WERI-Rb-1 (cell line): ENCODE measurements around the gene CRELD1.

Experiments
- DNase-seq: peaks from one replicate; pipeline ENCODE4 v3.0.0-alpha.2; 2020
- H3K27ac ChIP-seq: fragments of 250-450 bp; sonication (Bioruptor Pico); 2 replicates; pipeline ENCODE4 v1.5.1; 2020; ENCODE audit warnings: mild to moderate bottlenecking, moderate library complexity
- H3K27me3 ChIP-seq: fragments of 250-450 bp; sonication (Bioruptor Pico); 2 replicates; pipeline ENCODE4 v1.5.1; 2021; ENCODE audit warnings: mild to moderate bottlenecking, low read depth, moderate library complexity; ENCODE audit not compliant: insufficient read depth, severe bottlenecking
- H3K36me3 ChIP-seq: fragments of 250-450 bp; sonication (Bioruptor Pico); 2 replicates; pipeline ENCODE4 v1.5.1; 2020; ENCODE audit warnings: mild to moderate bottlenecking, moderate library complexity
- H3K4me3 ChIP-seq: 2 replicates; pipeline ENCODE4 v1.5.1; 2011; ENCODE audit warnings: low read depth, mild to moderate bottlenecking, control low read depth, low read length
- H3K9me3 ChIP-seq: fragments of 250-450 bp; sonication (Bioruptor Pico); 2 replicates; pipeline ENCODE4 v1.5.1; 2021; ENCODE audit warnings: mild to moderate bottlenecking, moderate library complexity; ENCODE audit not compliant: severe bottlenecking
- TF ChIP-seq, protein P1 (sequence below): IDR thresholded peaks from 2 replicates; pipeline ENCODE4 v1.5.1; 2011; ENCODE audit warnings: low read depth, mild to moderate bottlenecking, control low read depth, inconsistent platforms, low read length

CRELD1 gene

DNA sequence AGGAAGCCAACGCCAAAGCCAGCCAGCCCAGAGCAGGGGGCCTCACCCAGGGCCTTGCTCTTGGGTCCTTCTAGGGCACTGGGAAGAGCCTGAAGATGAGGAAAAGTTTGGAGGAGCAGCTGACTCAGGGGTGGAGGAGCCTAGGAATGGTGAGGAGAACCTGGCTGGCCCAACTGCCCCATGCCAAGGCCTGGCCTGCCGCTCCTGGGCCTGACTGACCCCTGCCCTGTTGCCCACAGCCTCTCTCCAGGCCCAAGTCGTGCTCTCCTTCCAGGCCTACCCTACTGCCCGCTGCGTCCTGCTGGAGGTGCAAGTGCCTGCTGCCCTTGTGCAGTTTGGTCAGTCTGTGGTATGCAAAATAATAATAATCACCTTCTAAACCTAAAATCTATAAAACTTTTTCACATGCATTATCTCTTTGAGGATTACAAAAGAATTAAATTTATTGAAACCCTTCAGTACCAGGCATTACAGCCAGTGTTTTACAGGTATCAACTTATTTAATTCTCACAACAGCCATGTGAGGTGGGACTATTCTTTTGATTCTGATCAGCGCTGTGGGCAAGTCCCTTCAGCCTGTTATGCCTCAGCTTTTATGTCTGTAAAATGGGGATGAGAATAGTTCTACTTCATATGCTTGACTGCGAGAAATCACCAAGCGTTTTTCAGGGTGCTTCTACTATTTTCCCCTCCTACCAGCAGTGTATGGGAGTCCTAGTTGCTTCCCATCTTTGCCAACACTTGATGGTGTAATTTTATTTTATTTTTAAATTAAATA is 15.2 kb upstream of the CRELD1 start:
- H3K27me3 ChIP-seq: no peaks in the 10 kb centered on the region
- H3K36me3 ChIP-seq: no peaks in the 10 kb centered on the region
- no peak for DNase-seq
- no peaks in the 10 kb centered on the region for H3K9me3 ChIP-seq
- no peak overlapping the region for H3K4me3 ChIP-seq
- H3K27ac ChIP-seq: no peak overlapping the region
- TF ChIP-seq, protein P1, sequence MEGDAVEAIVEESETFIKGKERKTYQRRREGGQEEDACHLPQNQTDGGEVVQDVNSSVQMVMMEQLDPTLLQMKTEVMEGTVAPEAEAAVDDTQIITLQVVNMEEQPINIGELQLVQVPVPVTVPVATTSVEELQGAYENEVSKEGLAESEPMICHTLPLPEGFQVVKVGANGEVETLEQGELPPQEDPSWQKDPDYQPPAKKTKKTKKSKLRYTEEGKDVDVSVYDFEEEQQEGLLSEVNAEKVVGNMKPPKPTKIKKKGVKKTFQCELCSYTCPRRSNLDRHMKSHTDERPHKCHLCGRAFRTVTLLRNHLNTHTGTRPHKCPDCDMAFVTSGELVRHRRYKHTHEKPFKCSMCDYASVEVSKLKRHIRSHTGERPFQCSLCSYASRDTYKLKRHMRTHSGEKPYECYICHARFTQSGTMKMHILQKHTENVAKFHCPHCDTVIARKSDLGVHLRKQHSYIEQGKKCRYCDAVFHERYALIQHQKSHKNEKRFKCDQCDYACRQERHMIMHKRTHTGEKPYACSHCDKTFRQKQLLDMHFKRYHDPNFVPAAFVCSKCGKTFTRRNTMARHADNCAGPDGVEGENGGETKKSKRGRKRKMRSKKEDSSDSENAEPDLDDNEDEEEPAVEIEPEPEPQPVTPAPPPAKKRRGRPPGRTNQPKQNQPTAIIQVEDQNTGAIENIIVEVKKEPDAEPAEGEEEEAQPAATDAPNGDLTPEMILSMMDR: no peak

DNA sequence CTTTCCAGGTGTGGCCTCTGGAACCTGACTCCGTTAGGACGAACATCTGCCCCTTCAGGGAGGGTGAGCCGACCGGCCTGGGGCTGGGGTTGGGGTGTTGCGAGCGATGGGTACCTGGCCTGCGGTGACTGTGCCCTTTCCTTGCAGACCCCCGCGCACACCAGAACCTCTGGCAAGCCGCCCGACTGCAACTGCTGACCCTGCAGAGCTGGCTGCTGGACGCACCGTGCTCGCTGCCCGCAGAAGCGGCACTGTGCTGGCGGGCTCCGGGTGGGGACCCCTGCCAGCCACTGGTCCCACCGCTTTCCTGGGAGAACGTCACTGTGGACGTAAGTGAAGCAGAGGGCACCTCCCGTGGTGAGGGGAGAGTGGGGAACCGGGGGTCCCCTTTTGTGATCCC is 5.5 kb upstream of the CRELD1 start:
- DNase-seq: no peak
- no peaks in the 10 kb centered on the region for H3K27me3 ChIP-seq
- H3K27ac ChIP-seq: no peak overlapping the region
- no peak overlapping the region for H3K4me3 ChIP-seq
- H3K36me3 ChIP-seq: no peaks in the 10 kb centered on the region; the same call in 1 of the 2 replicates
- TF ChIP-seq, protein P1: no peak
- H3K9me3 ChIP-seq: no peaks in the 10 kb centered on the region

DNA sequence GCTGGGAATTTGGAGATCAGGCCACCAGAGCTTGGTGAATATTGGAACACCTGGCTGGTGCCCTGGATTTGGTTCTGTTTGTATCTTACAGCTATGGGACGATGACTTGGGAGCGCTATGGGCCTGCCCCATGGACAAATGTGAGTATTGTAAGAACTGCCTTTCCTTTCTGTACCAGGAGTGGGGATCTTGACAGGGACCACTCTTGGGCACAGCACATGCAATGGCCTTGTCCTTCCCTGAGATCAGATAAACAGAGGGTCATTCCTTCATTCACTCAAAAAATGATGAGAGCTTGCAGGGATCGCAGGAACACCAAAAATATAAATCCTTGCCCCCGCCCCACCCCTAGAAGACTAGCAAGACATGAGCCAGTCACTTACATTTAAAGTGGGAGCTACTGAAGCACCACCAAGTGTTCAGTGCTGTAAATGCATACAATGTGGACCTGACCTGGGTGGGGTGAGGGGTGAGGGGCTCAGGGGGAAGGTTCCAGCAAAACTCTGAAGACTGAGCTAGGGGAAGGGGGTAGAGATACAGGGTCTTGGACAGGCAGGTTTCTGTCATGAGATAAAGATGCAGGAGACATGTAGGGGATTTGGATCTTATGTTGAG is 2.7 kb upstream of the CRELD1 start:
- Histone ChIP-seq H3K27ac (no peak overlapping the region), H3K36me3 (peaks cover 5% of the 10 kb centered on the region), H3K4me3 (no peak overlapping the region), H3K9me3 (no peaks in the 10 kb centered on the region), H3K27me3 (no peaks in the 10 kb centered on the region)
- DNase-seq: peak; percentile 38
- TF ChIP-seq, protein P1: peak; percentile 44

DNA sequence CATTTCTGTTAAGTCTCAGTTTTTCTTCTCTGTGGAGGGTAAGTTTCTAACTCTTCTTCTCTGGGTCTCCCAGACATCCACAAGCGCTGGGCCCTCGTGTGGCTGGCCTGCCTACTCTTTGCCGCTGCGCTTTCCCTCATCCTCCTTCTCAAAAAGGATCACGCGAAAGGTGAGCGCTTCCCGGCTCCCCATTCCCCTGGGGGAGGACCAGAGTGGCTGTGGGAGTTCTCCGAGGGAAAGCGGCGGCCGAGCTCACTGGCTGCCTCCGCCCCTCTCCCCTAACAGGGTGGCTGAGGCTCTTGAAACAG is 1.1 kb upstream of the CRELD1 start:
- H3K9me3 ChIP-seq: no peaks in the 10 kb centered on the region
- H3K27me3 ChIP-seq: no peaks in the 10 kb centered on the region
- TF ChIP-seq, protein P1: no peak
- peaks cover 5% of the 10 kb centered on the region for H3K36me3 ChIP-seq
- no peak for DNase-seq
- peak overlapping the region; percentile 78 for H3K4me3 ChIP-seq
- peak overlapping the region; percentile 65 for H3K27ac ChIP-seq

DNA sequence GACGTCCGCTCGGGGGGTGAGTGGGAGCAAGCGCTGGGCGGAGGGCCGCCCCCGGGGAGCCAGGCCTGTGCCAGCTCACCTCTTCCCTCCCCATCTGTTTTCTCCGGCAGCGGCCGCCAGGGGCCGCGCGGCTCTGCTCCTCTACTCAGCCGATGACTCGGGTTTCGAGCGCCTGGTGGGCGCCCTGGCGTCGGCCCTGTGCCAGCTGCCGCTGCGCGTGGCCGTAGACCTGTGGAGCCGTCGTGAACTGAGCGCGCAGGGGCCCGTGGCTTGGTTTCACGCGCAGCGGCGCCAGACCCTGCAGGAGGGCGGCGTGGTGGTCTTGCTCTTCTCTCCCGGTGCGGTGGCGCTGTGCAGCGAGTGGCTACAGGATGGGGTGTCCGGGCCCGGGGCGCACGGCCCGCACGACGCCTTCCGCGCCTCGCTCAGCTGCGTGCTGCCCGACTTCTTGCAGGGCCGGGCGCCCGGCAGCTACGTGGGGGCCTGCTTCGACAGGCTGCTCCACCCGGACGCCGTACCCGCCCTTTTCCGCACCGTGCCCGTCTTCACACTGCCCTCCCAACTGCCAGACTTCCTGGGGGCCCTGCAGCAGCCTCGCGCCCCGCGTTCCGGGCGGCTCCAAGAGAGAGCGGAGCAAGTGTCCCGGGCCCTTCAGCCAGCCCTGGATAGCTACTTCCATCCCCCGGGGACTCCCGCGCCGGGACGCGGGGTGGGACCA is 632 bp upstream of the CRELD1 start:
- TF ChIP-seq, protein P1: peak; percentile 84
- Histone ChIP-seq H3K9me3 (no peaks in the 10 kb centered on the region), H3K4me3 (peak overlapping the region; percentile 78), H3K27me3 (no peaks in the 10 kb centered on the region), H3K27ac (peak overlapping the region; percentile 65), H3K36me3 (peaks cover 5% of the 10 kb centered on the region)
- peak; percentile 86 for DNase-seq
